KG1 (cell line): ENCODE results near the gene TBX10.
"Not testable (repeated sequence)": the region's sequence is repeated elsewhere in the genome, so short reads cannot be mapped to it uniquely, and the experiment has no call there.

Experiments
- DNase-seq: peaks from one replicate; lab custom pipeline; 2025; lab: John Stamatoyannopoulos, UW

Gene TBX10

DNA sequence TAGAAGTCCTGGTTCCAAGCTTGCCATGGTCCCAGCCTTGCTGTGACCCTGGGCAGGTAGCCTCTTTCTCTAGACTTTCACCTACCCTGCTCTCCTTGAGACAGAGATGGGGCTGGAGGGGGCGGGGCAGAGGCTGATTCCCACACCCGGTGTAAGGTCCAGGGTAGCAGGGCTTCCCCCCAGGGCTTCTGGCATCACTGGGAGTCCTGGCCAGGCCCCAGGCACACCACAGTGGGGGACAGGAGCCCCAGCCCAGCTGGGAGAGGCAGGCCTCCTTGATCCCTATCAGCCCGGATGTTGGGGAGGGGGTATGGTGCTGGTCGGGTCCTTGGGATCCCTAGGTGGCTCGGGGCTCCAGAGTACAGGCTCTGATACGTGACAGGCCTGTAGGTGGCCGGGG lies 8.2 kb downstream of the TBX10 start:
- DNase-seq, result no peak

DNA sequence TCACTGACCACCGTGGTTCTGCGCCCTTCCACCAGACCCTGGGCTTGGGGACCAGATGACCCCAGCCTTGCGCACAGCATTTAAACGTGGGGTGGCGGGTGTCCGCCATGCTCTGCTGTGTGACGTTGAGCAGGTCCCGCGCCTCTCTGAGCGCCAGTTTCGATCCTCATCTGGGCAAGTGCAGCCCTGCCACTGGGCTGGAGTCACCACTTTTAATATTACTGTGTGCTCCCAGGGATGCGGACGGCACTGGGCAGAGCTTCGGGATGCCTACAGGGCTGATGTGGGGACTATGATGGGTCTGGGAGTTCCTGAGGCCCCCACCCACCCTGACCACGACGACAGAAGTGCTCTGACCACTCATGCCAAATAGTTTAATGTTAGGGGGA lies 8.6 kb downstream of the TBX10 start:
- DNase-seq, result no peak

DNA sequence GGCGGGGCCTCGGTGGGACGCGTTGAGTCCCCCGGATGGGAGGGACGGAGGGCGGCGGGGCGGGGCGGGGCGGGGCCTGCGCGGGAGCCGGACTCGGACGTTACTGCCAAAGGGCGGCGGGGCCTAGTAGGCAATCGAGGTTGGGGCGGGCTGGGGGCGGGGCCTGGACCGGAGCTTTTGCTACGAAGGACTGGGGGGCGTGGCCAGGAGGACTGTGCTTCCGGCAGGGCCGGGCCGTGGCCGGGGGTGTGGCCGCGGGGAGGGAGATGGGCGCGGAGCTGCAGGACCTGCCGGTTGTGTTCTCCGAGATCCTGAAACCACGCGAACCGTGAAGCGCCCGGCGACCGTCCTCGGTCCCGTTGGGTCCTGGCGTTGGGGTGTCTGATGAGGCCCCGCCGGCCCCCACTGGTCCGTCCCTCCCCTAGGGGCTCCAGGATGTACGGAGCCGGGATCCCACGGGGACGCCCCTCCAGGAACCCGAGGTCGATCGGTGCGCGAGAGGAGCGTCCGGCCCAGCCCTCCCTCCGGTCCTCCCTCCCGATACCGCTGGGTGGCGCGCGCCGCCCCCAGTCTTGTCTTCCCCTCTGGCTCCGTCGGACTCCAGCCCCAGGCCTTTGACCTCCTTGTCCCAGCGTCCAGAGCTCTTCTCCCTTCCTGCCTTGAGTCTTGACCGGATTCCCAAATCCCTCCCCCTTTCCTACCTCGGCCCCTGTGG lies 9.2 kb downstream of the TBX10 start:
- peak; percentile 98 for DNase-seq

DNA sequence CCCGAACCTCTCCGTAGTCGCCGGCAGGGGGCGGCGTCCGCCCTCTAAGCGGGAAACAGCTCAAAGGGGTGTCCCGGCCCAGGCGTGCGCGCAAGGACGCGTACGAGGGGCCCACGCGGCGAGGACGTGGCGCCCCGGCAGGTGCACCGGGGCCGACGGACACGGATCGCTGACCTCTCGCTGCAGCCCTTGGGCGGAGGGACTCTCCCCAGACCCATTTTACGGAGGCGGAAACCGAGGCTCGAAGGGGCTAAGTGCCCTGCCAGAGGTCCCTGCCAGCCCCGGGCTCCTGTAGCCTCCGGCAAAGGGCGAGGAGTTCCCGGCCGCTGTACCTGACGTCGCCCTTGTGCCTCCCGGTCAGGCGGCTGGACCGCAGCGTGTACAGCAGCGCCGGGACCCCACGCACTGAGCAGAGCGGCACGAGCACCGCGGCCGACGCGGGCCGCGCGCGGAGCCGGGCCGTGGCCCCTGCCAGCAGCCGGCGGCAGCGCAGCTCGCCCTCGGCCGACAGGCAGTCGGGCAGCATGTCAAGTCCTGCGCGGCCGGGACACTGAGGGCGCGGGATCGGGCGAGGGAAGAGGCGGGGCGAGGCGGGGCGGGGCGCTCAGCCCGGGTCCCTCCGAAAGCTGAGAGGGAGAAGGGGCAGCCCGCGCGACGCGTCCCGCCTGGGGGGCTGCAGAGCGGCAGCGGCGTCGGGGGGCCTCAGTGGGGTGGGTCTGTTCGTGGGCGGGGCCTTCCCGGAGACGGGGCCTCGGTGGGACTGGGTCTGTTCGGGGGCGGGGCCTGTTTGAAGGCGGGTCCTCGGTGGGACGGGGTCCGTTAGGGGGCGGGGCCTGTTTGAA lies 10.0 kb downstream of the TBX10 start, which contains the start of gene NUDT8:
Gene NUDT8 (minus strand): TSS at position 552 of the 842 bp plus-strand sequence. CDS start 26 bp downstream, at position 526.
- DNase-seq, result peak; percentile 86

DNA sequence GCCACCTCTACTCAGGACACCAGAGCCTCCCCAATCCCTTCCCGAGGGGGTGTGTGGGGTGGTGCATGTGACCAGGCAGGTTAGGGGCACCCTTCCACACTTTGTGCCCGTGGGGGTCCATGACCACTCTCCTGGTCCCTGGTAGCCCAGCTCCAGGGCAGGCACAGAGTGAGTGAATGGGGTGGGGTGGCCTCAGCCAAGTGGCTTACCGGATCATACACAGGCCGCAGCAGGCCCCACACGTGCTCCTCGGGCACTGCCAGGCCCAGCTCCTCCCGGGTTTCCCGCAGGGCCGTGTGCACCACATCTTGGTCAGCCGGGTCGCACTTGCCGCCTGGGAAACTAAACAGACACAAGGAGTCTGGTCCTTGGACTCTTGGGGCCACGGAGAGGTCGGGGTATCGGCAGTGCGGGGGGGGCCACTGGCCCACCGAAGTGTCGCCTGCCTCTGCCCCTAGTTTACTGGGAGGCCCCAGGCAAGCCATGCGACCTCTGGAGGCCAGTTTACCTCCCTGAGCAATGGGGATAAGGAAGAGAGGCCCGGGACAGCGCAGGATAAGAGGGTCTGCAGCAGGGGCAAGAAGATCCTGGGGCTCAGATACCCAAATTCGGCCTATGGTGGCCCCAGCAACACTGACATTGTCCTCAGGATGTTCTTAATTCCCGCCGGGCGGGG lies 10.7 kb downstream of the TBX10 start:
- DNase-seq, result no peak

DNA sequence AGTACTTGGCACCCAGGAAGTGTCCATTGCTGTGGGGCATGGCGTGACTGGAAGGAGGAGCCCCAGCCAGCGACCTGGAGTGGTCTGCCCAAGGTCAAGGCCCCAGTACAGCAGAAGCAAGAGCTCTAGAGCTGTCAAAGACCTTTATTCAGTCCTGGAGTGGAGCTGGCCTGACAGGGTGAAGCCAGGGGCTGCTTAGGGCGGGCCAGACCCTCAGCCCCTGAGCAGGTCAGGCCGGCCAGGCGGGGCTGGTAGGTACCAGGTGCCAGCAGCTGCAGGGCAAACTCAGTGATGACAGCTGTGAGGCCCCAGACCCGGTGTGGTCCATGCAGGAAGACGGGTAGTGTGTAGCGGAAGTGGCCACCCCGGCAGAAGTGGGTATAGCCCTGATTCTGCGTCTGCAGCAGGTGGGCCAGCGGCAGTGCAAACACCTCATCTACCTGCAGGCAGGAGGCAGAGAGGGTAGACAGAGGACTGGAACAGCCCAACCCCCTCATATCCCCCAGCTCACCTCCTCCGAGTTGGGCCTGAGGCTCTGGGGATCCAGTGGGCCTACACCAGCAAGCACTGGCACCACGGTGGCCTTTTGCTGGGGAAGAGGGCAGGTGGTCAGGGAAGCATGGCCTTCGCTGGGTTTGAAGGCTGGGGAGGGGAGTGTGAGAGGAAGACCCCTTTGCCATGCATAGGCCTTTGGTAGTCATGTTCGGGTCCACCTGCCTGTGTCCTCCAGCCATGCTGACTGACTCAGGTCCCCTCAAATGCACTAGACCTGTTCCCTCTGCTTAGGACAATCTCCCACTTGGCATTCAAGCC lies 11.5 kb downstream of the TBX10 start:
- DNase-seq, result no peak

DNA sequence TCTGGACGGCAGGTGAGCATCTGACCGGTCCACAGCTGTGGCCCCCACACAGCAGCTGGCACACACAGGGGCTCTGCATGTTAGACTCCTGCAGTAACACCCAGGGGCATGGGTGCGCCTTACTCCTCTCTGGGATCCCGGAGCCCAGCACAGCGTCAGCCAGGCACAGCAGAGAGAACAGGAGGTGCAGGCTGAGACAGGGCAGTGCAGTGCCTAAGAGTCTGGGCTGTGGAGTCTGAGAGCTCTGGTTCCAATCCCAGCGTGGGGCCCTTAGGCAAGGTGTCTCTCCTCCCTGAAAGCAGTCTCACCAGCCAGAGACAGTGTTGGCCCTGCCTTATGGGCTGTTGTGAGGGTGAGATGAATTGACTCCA lies 12.1 kb downstream of the TBX10 start:
- DNase-seq, result no peak

DNA sequence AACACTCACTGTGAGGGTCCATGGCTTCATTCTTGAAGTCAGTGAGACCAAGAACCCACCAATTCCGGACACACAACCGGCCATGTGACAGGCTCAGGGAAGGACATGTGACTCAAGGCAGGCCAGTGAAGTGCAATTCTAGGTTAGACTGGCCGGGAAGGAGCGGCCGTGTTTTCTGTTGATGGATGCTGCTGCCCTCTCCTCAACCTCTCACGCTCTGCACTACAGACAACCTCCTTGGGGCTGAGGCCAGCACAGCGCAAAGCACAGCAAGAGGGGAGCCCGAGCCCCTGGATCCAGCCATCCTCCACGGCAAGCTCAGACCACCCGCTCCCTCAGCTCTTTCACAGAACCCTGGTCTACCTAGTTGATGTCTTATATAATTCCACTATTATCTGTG lies 12.6 kb downstream of the TBX10 start:
- DNase-seq, result no peak

DNA sequence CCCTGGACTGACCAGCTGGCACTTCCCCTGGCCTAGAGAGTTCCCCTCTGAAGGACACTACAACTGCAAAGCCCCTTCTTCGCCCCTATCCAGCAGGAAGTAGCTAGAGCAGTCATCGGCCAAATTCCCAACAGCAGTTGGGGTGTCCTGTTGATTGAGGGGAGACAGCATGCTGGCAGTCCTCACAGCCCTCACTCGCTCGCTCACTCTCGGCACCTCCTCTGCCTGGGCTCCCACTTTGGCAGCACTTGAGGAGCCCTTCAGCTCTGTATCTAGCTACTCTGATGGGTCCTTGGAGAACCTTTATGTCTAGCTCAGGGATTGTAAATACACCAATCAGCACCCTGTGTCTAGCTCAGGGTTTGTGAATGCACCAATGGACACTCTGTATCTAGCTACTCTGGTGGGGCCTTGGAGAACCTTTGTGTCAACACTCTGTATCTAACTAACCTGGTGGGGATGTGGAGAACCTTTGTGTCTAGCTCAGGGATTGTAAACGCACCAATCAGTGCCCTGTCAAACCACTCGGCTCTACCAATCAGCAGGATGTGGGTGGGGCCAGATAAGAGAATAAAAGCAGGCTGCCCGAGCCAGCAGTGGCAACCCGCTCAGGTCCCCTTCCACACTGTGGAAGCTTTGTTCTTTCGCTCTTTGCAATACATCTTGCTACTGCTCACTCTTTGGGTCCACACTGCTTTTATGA lies 13.3 kb downstream of the TBX10 start:
- DNase-seq, result not testable (repeated sequence)

DNA sequence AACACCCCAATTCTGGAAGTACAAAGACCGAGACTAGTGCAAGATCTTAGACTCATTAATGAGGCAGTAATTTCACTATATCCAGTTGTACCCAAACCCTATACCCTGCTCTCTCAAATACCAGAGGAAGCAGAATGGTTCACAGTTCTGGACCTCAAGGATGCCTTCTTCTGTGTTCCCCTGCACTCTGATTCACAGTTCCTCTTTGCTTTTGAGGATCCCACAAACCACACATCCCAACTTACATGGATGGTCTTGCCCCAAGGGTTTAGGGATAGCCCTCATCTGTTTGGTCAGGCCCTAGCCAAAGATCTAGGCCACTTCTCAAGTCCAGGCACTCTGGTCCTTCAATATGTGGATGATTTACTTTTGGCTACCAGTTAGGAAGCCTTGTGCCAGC lies 15.8 kb downstream of the TBX10 start:
- DNase-seq, result not testable (repeated sequence)

DNA sequence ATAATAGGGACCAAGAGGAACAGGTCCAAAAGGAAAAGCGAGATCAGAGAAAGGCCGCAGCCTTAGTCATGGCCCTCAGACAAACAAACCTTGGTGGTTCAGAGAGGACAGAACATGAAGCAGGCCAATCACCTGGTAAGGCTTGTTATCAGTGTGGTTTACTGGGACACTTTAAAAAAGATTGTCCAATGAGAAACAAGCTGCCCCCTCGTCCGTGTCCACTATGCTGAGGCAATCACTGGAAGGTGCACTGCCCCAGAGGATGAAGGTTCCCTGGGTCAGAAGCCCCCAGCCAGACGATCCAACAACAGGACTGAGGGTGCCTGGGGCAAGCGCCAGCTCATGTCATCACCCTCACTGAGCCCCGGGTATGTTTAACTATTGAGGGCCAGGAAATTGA lies 16.7 kb downstream of the TBX10 start:
- DNase-seq, result not testable (repeated sequence)

DNA sequence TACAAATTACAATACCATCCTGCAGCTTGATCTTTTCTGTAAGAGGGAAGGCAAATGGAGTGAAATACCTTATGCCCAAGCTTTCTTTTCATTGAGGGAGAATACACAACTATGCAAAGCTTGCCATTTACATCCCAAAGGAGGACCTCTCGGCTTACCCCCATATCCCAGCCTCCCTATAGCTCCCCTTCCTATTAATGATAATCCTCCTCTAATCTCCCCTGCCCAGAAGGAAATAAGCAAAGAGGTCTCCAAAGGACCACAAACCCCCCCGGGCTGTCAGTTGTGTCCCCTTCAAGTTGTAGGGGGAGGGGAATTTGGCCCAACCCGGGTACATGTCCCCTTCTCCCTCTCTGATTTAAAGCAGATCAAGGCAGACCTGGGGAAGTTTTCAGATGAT lies 17.6 kb downstream of the TBX10 start:
- DNase-seq, result not testable (repeated sequence)

DNA sequence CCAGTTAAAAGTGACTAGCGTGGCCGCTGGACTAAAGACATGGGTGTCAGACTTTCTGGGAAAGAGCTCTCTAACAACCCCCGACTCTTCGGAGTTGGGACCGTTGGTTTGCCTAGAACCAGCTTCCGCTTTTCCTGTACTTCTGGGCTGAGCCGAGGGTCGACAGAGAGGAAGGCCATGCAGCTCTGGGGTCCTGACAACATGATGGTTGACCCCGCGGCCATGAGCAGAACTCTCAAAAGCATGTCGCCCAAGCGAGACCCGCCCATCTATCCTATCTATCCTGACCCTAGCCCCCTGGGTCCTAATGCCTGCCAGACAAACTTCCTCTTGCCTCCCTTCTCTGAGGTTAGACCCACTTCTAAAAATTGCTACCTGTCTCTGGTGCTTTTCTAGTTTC lies 18.9 kb downstream of the TBX10 start:
- not testable (repeated sequence) for DNase-seq

DNA sequence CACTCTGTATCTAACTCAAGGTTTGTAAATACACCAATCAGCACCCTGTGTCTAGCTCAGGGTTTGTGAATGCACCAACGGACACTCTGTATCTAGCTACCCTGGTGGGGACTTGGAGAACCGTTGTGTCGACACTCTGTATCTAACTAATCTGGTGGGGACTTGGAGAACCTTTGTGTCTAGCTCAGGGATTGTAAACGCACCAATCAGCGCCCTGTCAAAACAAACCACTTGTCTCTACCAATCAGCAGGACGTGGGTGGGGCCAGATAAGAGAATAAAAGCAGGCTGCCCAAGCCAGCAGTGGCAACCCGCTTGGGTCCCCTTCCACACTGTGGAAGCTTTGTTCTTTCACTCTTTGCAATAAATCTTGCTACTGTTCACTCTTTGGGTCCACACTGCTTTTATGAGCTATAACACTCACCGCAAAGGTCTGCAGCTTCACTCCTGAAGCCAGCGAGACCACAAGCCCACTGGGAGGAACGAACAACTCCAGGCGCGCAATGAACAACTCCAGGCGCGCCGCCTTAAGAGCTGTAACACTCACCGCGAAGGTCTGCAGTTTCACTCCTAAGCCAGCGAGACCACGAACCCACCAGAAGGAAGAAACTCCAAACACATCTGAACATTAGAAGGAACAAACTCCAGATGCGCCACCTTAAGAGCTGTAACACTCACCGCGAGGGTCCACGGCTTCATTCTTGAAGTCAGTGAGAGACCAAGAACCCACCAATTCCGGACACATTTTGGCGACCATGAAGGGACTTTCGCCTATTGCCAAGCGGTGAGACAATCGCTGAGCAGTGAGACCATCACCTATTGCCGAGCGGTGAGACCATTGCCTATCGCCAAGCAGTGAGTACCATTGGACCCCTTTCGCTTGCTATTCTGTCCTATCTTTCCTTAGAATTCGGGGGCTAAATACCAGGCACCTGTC lies 19.6 kb downstream of the TBX10 start:
- DNase-seq, result not testable (repeated sequence)

DNA sequence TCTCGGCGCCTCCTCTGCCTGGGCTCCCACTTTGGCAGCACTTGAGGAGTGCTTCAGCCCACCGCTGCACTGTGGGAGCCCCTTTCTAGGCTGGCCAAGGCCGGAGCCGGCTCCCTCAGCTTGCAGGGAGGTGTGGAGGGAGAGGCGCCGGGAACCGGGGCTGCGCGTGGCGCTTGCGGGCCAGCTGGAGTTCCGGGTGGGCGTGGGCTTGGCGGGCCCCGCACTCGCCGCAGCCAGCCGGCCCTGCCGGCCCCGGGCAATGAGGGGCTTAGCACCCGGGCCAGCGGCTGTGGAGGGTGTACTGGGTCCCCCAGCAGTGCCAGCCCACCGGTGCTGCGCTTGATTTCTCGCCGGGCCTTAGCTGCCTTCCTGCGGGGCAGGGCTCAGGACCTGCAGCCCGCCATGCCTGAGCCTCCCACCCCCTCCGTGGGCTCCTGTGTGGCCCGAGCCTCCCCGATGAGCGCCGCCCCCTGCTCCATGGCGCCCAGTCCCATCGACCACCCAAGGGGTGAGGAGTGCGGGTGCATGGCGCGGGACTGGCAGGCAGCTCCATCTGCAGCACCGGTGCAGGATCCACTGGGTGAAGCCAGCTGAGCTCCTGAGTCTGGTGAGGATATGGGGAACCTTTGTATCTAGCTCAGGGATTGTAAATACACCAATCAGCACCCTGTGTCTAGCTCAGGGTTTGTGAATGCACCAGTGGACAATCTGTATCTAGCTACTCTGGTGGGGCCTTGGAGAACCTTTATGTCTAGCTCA lies 20.5 kb downstream of the TBX10 start:
- DNase-seq, result not testable (repeated sequence)

DNA sequence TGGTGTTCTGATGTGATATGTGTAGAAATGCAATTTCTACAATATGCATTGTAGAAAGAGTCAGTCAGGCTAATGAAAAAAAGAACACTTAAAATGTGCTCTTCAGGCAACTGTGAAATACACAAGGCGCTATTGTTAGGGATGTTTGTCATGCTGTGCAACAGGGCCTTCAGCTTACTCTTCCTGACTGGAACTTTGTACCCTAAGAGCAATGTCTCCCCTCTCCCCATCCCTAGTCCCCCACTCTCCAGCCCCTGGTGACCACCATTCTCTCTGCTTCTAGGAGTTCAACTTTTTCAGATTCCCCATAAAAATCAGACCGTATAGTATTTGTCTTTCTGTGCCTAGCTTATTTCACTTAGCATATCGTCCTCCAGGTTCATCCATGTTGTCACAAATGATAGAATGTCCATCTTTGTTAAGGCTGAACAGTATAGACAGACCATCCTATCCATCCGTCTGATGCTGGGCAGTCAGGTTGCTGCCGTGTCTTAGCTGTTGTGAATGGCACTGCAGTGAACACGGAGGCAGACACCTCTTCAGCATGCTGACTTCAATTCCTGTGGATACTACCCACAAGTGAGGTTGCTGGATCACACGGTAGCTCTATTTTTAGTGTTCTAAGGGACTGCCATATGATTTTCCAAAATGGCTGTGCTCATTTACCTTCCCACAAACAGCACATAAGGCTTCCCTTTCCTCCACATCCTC lies 22.2 kb downstream of the TBX10 start:
- no peak for DNase-seq

DNA sequence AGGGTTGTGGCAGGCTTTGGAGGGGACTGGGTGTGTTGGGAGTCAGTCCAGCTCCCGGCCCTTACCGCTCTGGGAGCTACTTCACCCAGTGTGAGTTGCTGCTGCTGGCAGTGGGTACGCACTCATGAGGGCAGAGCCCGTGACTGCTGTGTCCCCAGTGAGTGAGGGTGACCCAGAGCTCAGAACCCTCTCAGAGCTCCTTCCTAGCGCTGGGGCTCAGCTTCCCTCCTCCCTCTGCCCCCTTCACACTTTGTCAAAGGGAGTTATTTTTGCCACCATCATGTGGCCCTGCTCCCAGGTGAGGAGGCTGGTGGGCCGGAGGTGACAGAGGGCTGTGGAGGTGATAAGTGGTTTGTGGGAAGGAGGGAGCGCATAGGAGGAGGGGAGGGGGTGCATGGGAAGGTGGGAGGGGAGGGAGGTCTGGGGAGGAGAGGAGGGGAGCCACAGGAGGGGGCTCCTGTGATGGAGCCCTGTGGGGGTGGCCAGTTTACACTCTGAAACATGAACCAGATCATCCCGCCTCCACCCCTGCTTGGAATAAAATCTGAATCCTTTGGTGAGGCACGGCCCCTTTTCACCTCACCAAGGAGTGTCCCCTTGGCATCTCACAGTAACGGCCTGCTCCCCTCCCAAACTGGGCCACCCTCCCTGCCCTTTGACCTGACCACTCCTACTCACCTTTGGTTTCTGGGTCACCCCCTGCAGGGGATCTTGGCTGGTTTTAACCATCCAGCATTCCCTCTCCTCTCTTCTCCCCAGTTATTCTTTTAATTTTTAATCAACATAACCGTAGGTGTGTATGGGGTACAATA lies 22.9 kb downstream of the TBX10 start:
- DNase-seq, result no peak
